Pancreas (tissue), 10 donors: ENCODE results near the gene CFAP157. TPM values are rescaled to one million over a fixed set of nuclear protein-coding genes. Genes with fewer than 3 reads are reported as not detected.

Experiments used
- ATAC-seq, 4 donors: fragments of 200-7000 bp; cut with Tn5 transposase; one replicate each; pipeline versions ENCODE4 v1.8.0 to v1.9.1; 2020; ENCODE audit warnings: mild to moderate bottlenecking in 4 of 4, moderate library complexity in 4 of 4
- DNase-seq, 6 donors: peaks; one replicate each; pipeline ENCODE4 v3.0.0-alpha.2; 2020
- FAIRE-seq: peaks from 2 replicates; lab custom pipeline; 2012; peaks lifted over from hg19 to GRCh38; lab: Jason Lieb, UNC
- H3K27ac ChIP-seq, 4 donors: fragments of 200-600 bp; sonication (generic); 1 replicate in 3 of 4; 2 replicates in 1 of 4; pipeline versions ENCODE4 v1.5.0 to v1.8.0; 2020
- H3K27me3 ChIP-seq, 4 donors: fragments of 200-600 bp; one replicate each; pipeline ENCODE4 v1.8.0; 2021
- H3K36me3 ChIP-seq, 3 donors: fragments of 200-600 bp; sonication (generic) in 1 of 3; one replicate each; pipeline versions ENCODE4 v1.5.0 to v1.8.0; 2020 to 2021
- H3K4me1 ChIP-seq, 3 donors: fragments of 200-600 bp; one replicate each; pipeline ENCODE4 v1.8.0; 2021
- H3K4me3 ChIP-seq, 4 donors: fragments of 200-600 bp; sonication (generic) in 2 of 4; one replicate each; pipeline versions ENCODE4 v1.5.0 to v1.8.0; 2020 to 2021
- H3K9me3 ChIP-seq, 4 donors: fragments of 200-600 bp; one replicate each; pipeline ENCODE4 v1.8.0; 2021
- CTCF ChIP-seq, 4 donors: fragments of 200-600 bp; sonication (generic) in 3 of 4; IDR thresholded peaks; one replicate each; pipeline versions ENCODE4 v1.5.0 to v1.8.0; 2021; ENCODE audit warnings: antibody characterized with exemption in 4 of 4
- WGBS, 2 donors: extraction: QIAGEN DNeasy Blood & Tissue Kit; methylation state at CpG; one replicate each; pipeline ENCODE4 v1.1.7; 2013; 5-methylcytosine and 5-hydroxymethylcytosine counted together
- intact Hi-C, 3 donors: fragments of 100-400 bp; cut with DNase I; formaldehyde crosslinking; loops; one replicate each; pipeline versions ENCODE4 v1.11.1 to v1.14.2; 2022
- polyA plus RNA-seq, 2 donors: library from polyadenylated mRNA; stranded (reverse); fragments of 200-250 nt; gene quantifications; one replicate each; pipeline ENCODE4 v1.2.3, GENCODE V29; 2013
- total RNA-seq, 6 donors: library from RNA; stranded (reverse); fragmentation: NEBNext Ultra II Directional in 4 of 6; extraction: Animal tissue kit (Norgen Biotek cat#: 25700) in 4 of 6; gene quantifications; one replicate each; pipeline versions ENCODE4 v1.2.1 to v1.2.4, GENCODE V29; 2021 to 2023
- donor health status: healthy with polysubstance abuse.
- donor health status: DM: no; HTN: no; CAD: no; lungs with moderate emphysema.
- donor health status: DM: no; HTN: no; CAD: no.
- donor health status: control.
- donor health status: control.
- donor health status: Bipolar disorder and iron deficiency.
- donor health status: DM: yes; HTN: yes; CAD: no.
- donor health status: DM: no; HTN: no; CAD: no.
- donor health status: DM: no; HTN: no; CAD: no.
- donor health status: DM: yes; HTN: yes; CAD: no.

Gene CFAP157
- total and polyA plus RNA-seq, 8 donors = 0.12 to 2.1 (median 0.23) TPM; not detected in 1

DNA sequence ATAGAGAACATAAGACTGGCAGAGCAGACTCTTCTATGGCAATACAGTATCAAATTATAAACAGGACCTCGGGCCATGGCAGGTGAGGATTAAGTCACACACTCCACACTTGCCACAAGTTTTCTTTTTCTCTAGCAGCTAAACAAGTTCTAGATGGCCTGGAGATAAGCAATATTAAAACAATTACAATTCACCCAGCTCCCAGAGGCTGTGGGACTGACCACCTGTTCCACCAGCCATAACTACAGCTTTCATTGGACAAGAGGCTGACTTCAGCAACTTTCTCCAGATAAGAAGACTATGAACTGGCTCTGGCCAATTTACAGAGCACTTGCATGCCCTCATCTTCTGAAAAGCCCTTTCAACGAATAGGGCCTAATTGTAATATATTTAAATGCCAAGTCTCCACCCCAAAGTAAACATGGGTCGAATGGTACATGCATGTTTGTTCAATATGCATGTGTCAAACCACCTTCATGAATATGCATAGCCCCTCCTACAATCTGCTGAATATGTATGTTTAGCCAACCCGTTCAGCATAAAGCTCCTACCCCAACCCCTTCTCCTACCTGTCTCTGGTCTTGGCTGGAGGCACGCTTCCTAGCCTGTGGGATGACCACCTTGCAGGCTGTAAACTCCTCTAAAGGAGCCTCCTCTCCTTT lies 6.1 kb upstream of the CFAP157 start:
- no peak for TF ChIP-seq CTCF (IDR thresholded peaks at IDR 0.05)
- DNase-seq = peak in 4 of 6 donors; percentile 46 to 75 (median 56)
- H3K27me3 ChIP-seq = no peaks in the 10 kb centered on the region
- FAIRE-seq = no peak
- no peaks in the 10 kb centered on the region for H3K36me3 ChIP-seq
- intact Hi-C loops = no loop called here
- peaks cover 8 to 12% (median 10%) of the 10 kb centered on the region in 3 donors for H3K4me1 ChIP-seq
- no peaks in the 10 kb centered on the region for H3K9me3 ChIP-seq
- no peak overlapping the region for H3K4me3 ChIP-seq
- H3K27ac ChIP-seq = peak overlapping the region; percentile 67 to 88 (median 80)
- peak; percentile 57 to 74 (median 66) for ATAC-seq
- 38 to 48% methylated on average over 5 of the region's 5 CpGs for WGBS, 2 donors

GRCh38 chr9:127703289-127703946 lies 3.4 kb upstream of the CFAP157 start:
- TF ChIP-seq CTCF (IDR thresholded peaks at IDR 0.05) = no peak
- WGBS, 2 donors = 89 to 90% methylated on average over 9 of the region's 9 CpGs

DNA sequence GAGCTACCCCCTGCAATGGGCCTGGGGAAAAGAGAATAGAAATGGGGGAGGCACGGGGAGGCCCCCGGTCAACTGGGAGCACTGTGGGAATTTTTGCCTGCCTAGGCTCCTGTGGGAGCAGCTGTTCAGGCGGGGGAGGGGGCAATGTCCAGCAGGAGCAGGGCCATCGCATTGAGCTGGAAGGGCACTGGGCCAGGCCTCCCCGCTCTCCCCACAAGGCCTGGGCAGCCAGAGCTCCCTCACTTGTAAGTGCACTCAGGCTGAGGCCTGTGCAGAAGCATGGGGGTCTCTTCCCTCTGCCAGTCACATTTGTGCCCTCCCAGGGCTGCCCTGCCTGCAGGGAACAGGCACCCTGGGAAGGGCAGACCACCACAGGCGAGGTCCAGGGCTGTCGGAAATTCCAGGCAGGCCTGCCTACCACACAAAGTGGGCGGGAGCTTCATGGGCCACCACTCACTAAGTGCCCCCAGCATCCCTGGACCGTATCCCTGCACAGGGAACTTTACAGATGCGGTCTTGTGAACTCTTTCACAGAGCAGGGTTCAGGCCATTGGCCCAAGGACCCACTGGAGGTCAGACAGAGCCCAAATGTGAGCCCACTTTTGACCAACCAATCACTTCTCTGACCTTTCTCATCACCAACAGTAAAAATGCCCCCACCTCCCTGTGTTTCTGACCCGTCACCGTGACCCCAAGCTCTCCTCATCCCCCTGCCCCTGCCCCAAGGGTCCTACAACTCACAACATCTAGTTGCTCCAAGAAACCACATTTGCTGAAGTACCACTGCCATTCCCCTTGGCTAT lies 1.0 kb upstream of the CFAP157 start:
- intact Hi-C loops = no loop called here
- FAIRE-seq (no peak), DNase-seq (peak in 4 of 6 donors; percentile 49 to 75 (median 74)), ATAC-seq (peak; percentile 46 to 77 (median 55))
- Histone ChIP-seq H3K4me3 (no peak overlapping the region), H3K9me3 (no peaks in the 10 kb centered on the region), H3K27ac (no peak overlapping the region), H3K36me3 (no peaks in the 10 kb centered on the region), H3K27me3 (no peaks in the 10 kb centered on the region), H3K4me1 (peaks cover 0 to 14% (median 0%) of the 10 kb centered on the region in 3 donors)
- 70 to 71% methylated on average over 12 of the region's 12 CpGs for WGBS, 2 donors
- no peak for TF ChIP-seq CTCF (IDR thresholded peaks at IDR 0.05)

More at GRCh38 chr9:127703289-127703946, 3.4 kb upstream of the CFAP157 start:
- DNase-seq (no peak), FAIRE-seq (no peak), ATAC-seq (no peak)
- Histone ChIP-seq H3K36me3 (no peaks in the 10 kb centered on the region), H3K9me3 (no peaks in the 10 kb centered on the region), H3K4me1 (peaks cover 8 to 20% (median 10%) of the 10 kb centered on the region in 3 donors), H3K27me3 (no peaks in the 10 kb centered on the region), H3K4me3 (no peak overlapping the region), H3K27ac (no peak overlapping the region)
- intact Hi-C loops = no loop called here

- intact Hi-C loops = no loop called here
- no peak overlapping the region for H3K4me3 ChIP-seq
- no peaks in the 10 kb centered on the region for H3K36me3 ChIP-seq
- WGBS, 2 donors = 51 to 58% methylated on average over 5 of the region's 5 CpGs
- TF ChIP-seq CTCF (IDR thresholded peaks at IDR 0.05) = no peak
- ATAC-seq (no peak), DNase-seq (peak in 1 of 6 donors; percentile 40), FAIRE-seq (no peak)
- H3K4me1 ChIP-seq = peaks cover 0 to 10% (median 0%) of the 10 kb centered on the region in 3 donors
- no peaks in the 10 kb centered on the region for H3K27me3 ChIP-seq
- no peaks in the 10 kb centered on the region for H3K9me3 ChIP-seq
- H3K27ac ChIP-seq = no peak overlapping the region
These were observed 978 bp downstream of the CFAP157 start for GRCh38 chr9:127707766-127708165.
